ENCODE measurements around the gene DCTN4.

GRCh38 chr5:150780816-150781221 lies 22.0 kb upstream of the DCTN4 start:
- TF ChIP-seq CTCF (conservative IDR thresholded peaks at IDR 0.05; ENCODE audit: low read depth in 2 of 2) (no peak), ETS1 (IDR thresholded peaks at IDR 0.05) (no peak)
